ENCODE results near the gene ADAMTS17. TPM values are rescaled to one million over a fixed set of nuclear protein-coding genes. Genes with fewer than 3 reads are reported as not detected.
"Not testable (repeated sequence)": the region's sequence is repeated elsewhere in the genome, so short reads cannot be mapped to it uniquely, and the experiment has no call there.

ADAMTS17 gene
- polyA plus RNA-seq, 2 of the 4 experiments (the other 2 are of a cell fraction), result 0.05 TPM; not detected in 1

- no peak for TF ChIP-seq GATA3 (IDR thresholded peaks at IDR 0.05; ENCODE audit: borderline replicate concordance)
- no peak for TF ChIP-seq RFX5 (IDR thresholded peaks at IDR 0.05)
- no peak for TF ChIP-seq PBX3 (IDR thresholded peaks at IDR 0.05)
- no peak for TF ChIP-seq E2F6 (IDR thresholded peaks at IDR 0.05; ENCODE audit: borderline replicate concordance, low read depth)
- TF ChIP-seq CTCF (IDR thresholded peaks at IDR 0.05), result no peak
- TF ChIP-seq RNF2 (IDR thresholded peaks at IDR 0.05; ENCODE audit: borderline replicate concordance, low read depth), result no peak
- TF ChIP-seq ESRRA (IDR thresholded peaks at IDR 0.05; ENCODE audit: borderline replicate concordance, low read length), result no peak
- no peak for TF ChIP-seq HMGXB4 (CRISPR knock-in tag; IDR thresholded peaks at IDR 0.05; ENCODE audit: borderline replicate concordance)
- no peak for TF ChIP-seq PHF8 (IDR thresholded peaks at IDR 0.05; ENCODE audit: borderline replicate concordance, low read depth)
- no peak for TF ChIP-seq CBX2 (IDR thresholded peaks at IDR 0.05; ENCODE audit: borderline replicate concordance, low read depth)
- no peak for TF ChIP-seq HOXB13 (CRISPR knock-in tag; IDR thresholded peaks at IDR 0.05; ENCODE audit: low read depth)
- TF ChIP-seq FOSL2 (IDR thresholded peaks at IDR 0.05), result no peak
- TF ChIP-seq FOSL2 (CRISPR knock-in tag; IDR thresholded peaks at IDR 0.05), result no peak
- no peak for TF ChIP-seq EHMT2 (IDR thresholded peaks at IDR 0.05; ENCODE audit: low read depth)
- TF ChIP-seq CHD2 (IDR thresholded peaks at IDR 0.05; ENCODE audit: low read length, partially characterized antibody), result no peak
- TF ChIP-seq JUNB (IDR thresholded peaks at IDR 0.05), result no peak
- TF ChIP-seq RARB (CRISPR knock-in tag; IDR thresholded peaks at IDR 0.05), result no peak
- TF ChIP-seq ZNF302 (CRISPR knock-in tag; IDR thresholded peaks at IDR 0.05), result no peak
- no peak for TF ChIP-seq ATOH8 (CRISPR knock-in tag; IDR thresholded peaks at IDR 0.05; ENCODE audit: low read depth)
- TF ChIP-seq ELK1 (IDR thresholded peaks at IDR 0.05; ENCODE audit: low read depth, low read length), result no peak
- DNase-seq (ENCODE audit: low read depth in 1 of 2, low spot score in 1 of 2), result no peak
- ATAC-seq, result no peak
- H3K27ac ChIP-seq, result no peak overlapping the region
- H3K9me3 ChIP-seq, result no peaks in the 10 kb centered on the region
- WGBS (ENCODE audit: missing lambda C conversion rate), result 79% methylated on average over 5 of the region's 5 CpGs
- H3K4me1 ChIP-seq, result no peaks in the 10 kb centered on the region
- CTCF ChIA-PET, result no interaction called here
- POLR2A ChIA-PET, result no interaction called here
- H3K4me3 ChIP-seq, result no peak overlapping the region
- H3K4me2 ChIP-seq, result no peak overlapping the region
- no peak for FAIRE-seq
These were observed 267.8 kb downstream of the ADAMTS17 start for GRCh38 chr15:100073982-100074381.

GRCh38 chr15:100066521-100067280 is 275.1 kb downstream of the ADAMTS17 start:
- POLR2A ChIA-PET; FAIRE-seq; H3K4me1 ChIP-seq; H3K9me3 ChIP-seq; CTCF ChIA-PET; ATAC-seq; H3K27ac ChIP-seq; H3K4me2 ChIP-seq; DNase-seq (ENCODE audit: low read depth in 1 of 2, low spot score in 1 of 2); H3K4me3 ChIP-seq: not testable (repeated sequence)
- 33% methylated on average over 8 of the region's 12 CpGs for WGBS (ENCODE audit: missing lambda C conversion rate)

Data from A549 (cell line).